Endothelial cell of umbilical vein (primary cell): ENCODE results near the gene BMP2K. TPM values are rescaled to one million over a fixed set of nuclear protein-coding genes. Genes with fewer than 3 reads are reported as not detected.

Experiments
- BruUV-seq: library from RNA; stranded (reverse); fragments of 400-500 nt; replicated peaks from 2 replicates; lab custom pipeline; 2021; lab: Mats Ljungman, UMichigan
- CTCF ChIA-PET: fragments of 300-600, 350-600 bp; sonication (Branson Sonifier 250); formaldehyde crosslinking; loops from one replicate; lab custom pipeline; 2021; ENCODE audit warnings: antibody characterized with exemption, inconsistent platforms; lab: Charles Lee
- POLR2A ChIA-PET: fragments of 300-600, 350-600 bp; sonication (Branson Sonifier 250); formaldehyde crosslinking; loops from one replicate; lab custom pipeline; 2021; ENCODE audit warnings: antibody characterized with exemption, inconsistent platforms; lab: Charles Lee
- DNase-seq: peaks from one replicate; pipeline ENCODE4 v3.0.0-alpha.2; 2011; ENCODE audit warnings: low read depth, low spot score
- FAIRE-seq: peaks from 2 replicates; lab custom pipeline; 2011; peaks lifted over from hg19 to GRCh38; lab: Jason Lieb, UNC
- H2AFZ ChIP-seq: 2 replicates; pipeline ENCODE4 v1.6.0; 2012; ENCODE audit warnings: low read depth, low read length, control low read depth, inconsistent platforms
- H3K27ac ChIP-seq: 2 replicates; pipeline ENCODE4 v1.5.1; 2011; ENCODE audit warnings: low read depth, mild to moderate bottlenecking, control low read depth, low read length, moderate library complexity; ENCODE audit not compliant: insufficient read depth
- H3K27me3 ChIP-seq, 2 experiments: 2 replicates each; pipeline versions ENCODE4 v1.6.0 to v1.6.1; 2011; ENCODE audit warnings: low read length in 2 of 2, mixed read lengths in 1 of 2; ENCODE audit not compliant: control insufficient read depth in 2 of 2, insufficient read depth in 2 of 2
- H3K36me3 ChIP-seq, 2 experiments: 2 replicates in 1 of 2; 3 replicates in 1 of 2; pipeline ENCODE4 v1.5.1; 2011; ENCODE audit warnings: low read length in 2 of 2, mild to moderate bottlenecking in 1 of 2, moderate library complexity in 1 of 2; ENCODE audit not compliant: control insufficient read depth in 2 of 2, insufficient read depth in 2 of 2; ENCODE audit errors: extremely low read depth in 1 of 2
- H3K4me1 ChIP-seq: 3 replicates; pipeline ENCODE4 v1.5.1; 2011; ENCODE audit warnings: mild to moderate bottlenecking, low read length; ENCODE audit not compliant: control insufficient read depth, insufficient read depth; ENCODE audit errors: extremely low read depth
- H3K4me2 ChIP-seq: 2 replicates; pipeline ENCODE4 v1.6.1; 2011; ENCODE audit warnings: low read length, control low read depth, mixed read lengths; ENCODE audit not compliant: insufficient read depth
- H3K4me3 ChIP-seq, 3 experiments: fragments of 200-600 bp in 1 of 3; sonication (generic), shearing (Covaris generic) in 1 of 3; replicated peaks in 1 of 3; 2 replicates each; pipeline ENCODE4 v1.5.1; 2011 to 2016; ENCODE audit warnings: control low read depth in 3 of 3, low read length in 3 of 3, mild to moderate bottlenecking in 2 of 3, inconsistent platforms in 1 of 3, low read depth in 1 of 3, moderate library complexity in 1 of 3; ENCODE audit not compliant: insufficient read depth in 1 of 3
- H3K79me2 ChIP-seq: 2 replicates; pipeline ENCODE4 v1.6.0; 2012; ENCODE audit warnings: low read length, inconsistent platforms; ENCODE audit not compliant: control insufficient read depth, insufficient read depth
- H3K9ac ChIP-seq: replicated peaks from 2 replicates; pipeline ENCODE3; 2011; ENCODE audit warnings: low read length, control low read depth; ENCODE audit not compliant: insufficient read depth; ENCODE audit errors: extremely low read depth
- H3K9me1 ChIP-seq: replicated peaks from 3 replicates; pipeline ENCODE4 v1.6.0; 2011; ENCODE audit warnings: mild to moderate bottlenecking, low read length; ENCODE audit not compliant: control insufficient read depth, insufficient read depth; ENCODE audit errors: extremely low read depth
- H3K9me3 ChIP-seq: replicated peaks from 2 replicates; pipeline ENCODE4 v1.5.1; 2012; ENCODE audit warnings: low read length, inconsistent platforms; ENCODE audit not compliant: control insufficient read depth, insufficient read depth
- H4K20me1 ChIP-seq: replicated peaks from 2 replicates; pipeline ENCODE3; 2011; ENCODE audit warnings: mild to moderate bottlenecking, low read length; ENCODE audit not compliant: control insufficient read depth, insufficient read depth; ENCODE audit errors: extremely low read depth
- CTCF ChIP-seq, 2 donors: IDR thresholded peaks; 1 replicate in 1 of 2; 2 replicates in 1 of 2; pipeline ENCODE4 v1.5.1; 2011; ENCODE audit warnings: low read length in 2 of 2, mild to moderate bottlenecking in 2 of 2, moderate library complexity in 2 of 2, control low read depth in 1 of 2, inconsistent platforms in 1 of 2, low read depth in 1 of 2; ENCODE audit not compliant: insufficient read depth in 1 of 2; ENCODE audit errors: extremely low read depth in 1 of 2
- EZH2 ChIP-seq: IDR thresholded peaks from 2 replicates; pipeline ENCODE4 v1.6.1; 2012; ENCODE audit warnings: borderline replicate concordance, low read depth, mild to moderate bottlenecking, moderate library complexity, low read length, inconsistent platforms; ENCODE audit not compliant: severe bottlenecking
- FOS ChIP-seq: IDR thresholded peaks from 2 replicates; pipeline ENCODE4 v1.6.1; 2011; ENCODE audit warnings: mild to moderate bottlenecking, low read length, moderate library complexity, borderline replicate concordance; ENCODE audit not compliant: insufficient read depth
- GATA2 ChIP-seq: IDR thresholded peaks from 2 replicates; pipeline ENCODE4 v1.7.0; 2011; ENCODE audit warnings: low read depth, mild to moderate bottlenecking, moderate library complexity, mixed read lengths, low read length; ENCODE audit not compliant: insufficient read length, insufficient read depth
- JUN ChIP-seq: IDR thresholded peaks from 2 replicates; pipeline ENCODE4 v1.6.1; 2011; ENCODE audit warnings: borderline replicate concordance, low read depth; ENCODE audit not compliant: insufficient read length, insufficient read depth
- MAX ChIP-seq: IDR thresholded peaks from 2 replicates; pipeline ENCODE4 v1.6.1; 2011; ENCODE audit not compliant: insufficient read depth, insufficient read length
- MYC ChIP-seq: IDR thresholded peaks from one replicate; pipeline ENCODE4 v1.6.1; 2011; ENCODE audit warnings: mild to moderate bottlenecking, low read depth, low read length
- POLR2A ChIP-seq: IDR thresholded peaks from 2 replicates; pipeline ENCODE4 v1.6.1; 2012; ENCODE audit warnings: low read depth, mild to moderate bottlenecking, control low read depth, low read length
- POLR2AphosphoS5 ChIP-seq: IDR thresholded peaks from 2 replicates; pipeline ENCODE4 v1.6.1; 2012; ENCODE audit warnings: low read depth, mild to moderate bottlenecking, control low read depth, low read length, moderate library complexity; ENCODE audit not compliant: insufficient read depth
- dilution Hi-C: fragments of 300-500 bp; cut with MboI; formaldehyde crosslinking; loops from one replicate; pipeline ENCODE4 v1.15.0; 2019; ENCODE audit warnings: low sequenced_read_pairs; ENCODE audit not compliant: extremely low pct_ligation_motif_present
- intact Hi-C: fragments of 100-400 bp; cut with micrococcal nuclease; formaldehyde crosslinking; loops from one replicate; pipeline ENCODE4 v1.10.0; 2022
- polyA plus RNA-seq, 4 experiments: library from polyadenylated mRNA; depleted of rRNA in 3 of 4; stranded (reverse) in 3 of 4; unstranded in 1 of 4; fragments of >200 nt; gene quantifications; 2 replicates each; pipeline versions ENCODE4 v1.2.1 to v1.2.3, GENCODE V29; 2011 to 2012; ENCODE audit warnings: missing spikeins in 1 of 4
- total RNA-seq: library from RNA; stranded (reverse); gene quantifications from 2 replicates; pipeline ENCODE4 v1.2.3, GENCODE V29; 2021

BMP2K gene
- total and polyA plus RNA-seq, 2 donors (not counting 3 experiments of a cell fraction or from before 2014, with no cell fraction given), result 16.1 to 37.9 TPM

- H3K27me3 ChIP-seq, result no peaks in the 10 kb centered on the region
- H4K20me1 ChIP-seq, result no peaks in the 10 kb centered on the region
- DNase-seq (no peak), FAIRE-seq (no peak)
- ChIA-PET POLR2A (no interaction called here), CTCF (no interaction called here)
- no peak overlapping the region for H2AFZ ChIP-seq
- intact Hi-C loops, result no loop called here
- H3K36me3 ChIP-seq, result no peaks in the 10 kb centered on the region
- no peak overlapping the region for H3K9ac ChIP-seq
- no peaks in the 10 kb centered on the region for H3K9me1 ChIP-seq
- TF ChIP-seq MYC, result no peak
- no peak for TF ChIP-seq JUN
- no peak for TF ChIP-seq FOS
- no peak for TF ChIP-seq CTCF (IDR thresholded peaks at IDR 0.05; ENCODE audit: extremely low read depth in 1 of 2, insufficient read depth in 1 of 2, low read depth in 1 of 2, low read length in 2 of 2)
- TF ChIP-seq POLR2AphosphoS5, result no peak
- no peak for TF ChIP-seq EZH2
- TF ChIP-seq POLR2A, result no peak
- TF ChIP-seq MAX, result no peak
- no peak for TF ChIP-seq GATA2
- no peak overlapping the region for H3K27ac ChIP-seq
- H3K4me2 ChIP-seq, result no peak overlapping the region
- H3K4me1 ChIP-seq, result no peaks in the 10 kb centered on the region
- BruUV-seq, result no TSS peak
- H3K79me2 ChIP-seq, result peaks cover 73% of the 10 kb centered on the region
- H3K9me3 ChIP-seq, result no peaks in the 10 kb centered on the region
- dilution Hi-C loops, result no loop called here
- H3K4me3 ChIP-seq, result no peak overlapping the region
Observed at GRCh38 chr4:78797777-78798284, 21.7 kb downstream of the BMP2K start.
